ENCODE data around the gene MCC.

The MCC gene

GRCh38 chr5:113216545-113216944 is 271.7 kb downstream of the MCC start:
- Histone ChIP-seq H3K27ac (replicated peaks) (no peak overlapping the region), H3K27me3 (ENCODE audit: insufficient read depth, poor library complexity, severe bottlenecking) (no peaks in the 10 kb centered on the region), H3K4me3 (replicated peaks; ENCODE audit: insufficient read depth, low read length) (no peak overlapping the region)
- DNase-seq (ENCODE audit: low read depth in 1 of 2, low spot score in 1 of 2), result no peak
- TF ChIP-seq, protein P1, sequence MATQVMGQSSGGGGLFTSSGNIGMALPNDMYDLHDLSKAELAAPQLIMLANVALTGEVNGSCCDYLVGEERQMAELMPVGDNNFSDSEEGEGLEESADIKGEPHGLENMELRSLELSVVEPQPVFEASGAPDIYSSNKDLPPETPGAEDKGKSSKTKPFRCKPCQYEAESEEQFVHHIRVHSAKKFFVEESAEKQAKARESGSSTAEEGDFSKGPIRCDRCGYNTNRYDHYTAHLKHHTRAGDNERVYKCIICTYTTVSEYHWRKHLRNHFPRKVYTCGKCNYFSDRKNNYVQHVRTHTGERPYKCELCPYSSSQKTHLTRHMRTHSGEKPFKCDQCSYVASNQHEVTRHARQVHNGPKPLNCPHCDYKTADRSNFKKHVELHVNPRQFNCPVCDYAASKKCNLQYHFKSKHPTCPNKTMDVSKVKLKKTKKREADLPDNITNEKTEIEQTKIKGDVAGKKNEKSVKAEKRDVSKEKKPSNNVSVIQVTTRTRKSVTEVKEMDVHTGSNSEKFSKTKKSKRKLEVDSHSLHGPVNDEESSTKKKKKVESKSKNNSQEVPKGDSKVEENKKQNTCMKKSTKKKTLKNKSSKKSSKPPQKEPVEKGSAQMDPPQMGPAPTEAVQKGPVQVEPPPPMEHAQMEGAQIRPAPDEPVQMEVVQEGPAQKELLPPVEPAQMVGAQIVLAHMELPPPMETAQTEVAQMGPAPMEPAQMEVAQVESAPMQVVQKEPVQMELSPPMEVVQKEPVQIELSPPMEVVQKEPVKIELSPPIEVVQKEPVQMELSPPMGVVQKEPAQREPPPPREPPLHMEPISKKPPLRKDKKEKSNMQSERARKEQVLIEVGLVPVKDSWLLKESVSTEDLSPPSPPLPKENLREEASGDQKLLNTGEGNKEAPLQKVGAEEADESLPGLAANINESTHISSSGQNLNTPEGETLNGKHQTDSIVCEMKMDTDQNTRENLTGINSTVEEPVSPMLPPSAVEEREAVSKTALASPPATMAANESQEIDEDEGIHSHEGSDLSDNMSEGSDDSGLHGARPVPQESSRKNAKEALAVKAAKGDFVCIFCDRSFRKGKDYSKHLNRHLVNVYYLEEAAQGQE (IDR thresholded peaks at IDR 0.05; ENCODE audit: insufficient replicate concordance, low read depth), result no peak
- TF ChIP-seq GABPA (IDR thresholded peaks at IDR 0.05; ENCODE audit: low read depth) (no peak), SPI1 (IDR thresholded peaks at IDR 0.05; ENCODE audit: borderline replicate concordance, low read depth) (no peak)
- TF ChIP-seq, protein P2, sequence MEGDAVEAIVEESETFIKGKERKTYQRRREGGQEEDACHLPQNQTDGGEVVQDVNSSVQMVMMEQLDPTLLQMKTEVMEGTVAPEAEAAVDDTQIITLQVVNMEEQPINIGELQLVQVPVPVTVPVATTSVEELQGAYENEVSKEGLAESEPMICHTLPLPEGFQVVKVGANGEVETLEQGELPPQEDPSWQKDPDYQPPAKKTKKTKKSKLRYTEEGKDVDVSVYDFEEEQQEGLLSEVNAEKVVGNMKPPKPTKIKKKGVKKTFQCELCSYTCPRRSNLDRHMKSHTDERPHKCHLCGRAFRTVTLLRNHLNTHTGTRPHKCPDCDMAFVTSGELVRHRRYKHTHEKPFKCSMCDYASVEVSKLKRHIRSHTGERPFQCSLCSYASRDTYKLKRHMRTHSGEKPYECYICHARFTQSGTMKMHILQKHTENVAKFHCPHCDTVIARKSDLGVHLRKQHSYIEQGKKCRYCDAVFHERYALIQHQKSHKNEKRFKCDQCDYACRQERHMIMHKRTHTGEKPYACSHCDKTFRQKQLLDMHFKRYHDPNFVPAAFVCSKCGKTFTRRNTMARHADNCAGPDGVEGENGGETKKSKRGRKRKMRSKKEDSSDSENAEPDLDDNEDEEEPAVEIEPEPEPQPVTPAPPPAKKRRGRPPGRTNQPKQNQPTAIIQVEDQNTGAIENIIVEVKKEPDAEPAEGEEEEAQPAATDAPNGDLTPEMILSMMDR (IDR thresholded peaks at IDR 0.05; ENCODE audit: insufficient read depth, low read length), result no peak

GRCh38 chr5:113215401-113216060 is 272.7 kb downstream of the MCC start:
- Histone ChIP-seq H3K27me3 (ENCODE audit: insufficient read depth, poor library complexity, severe bottlenecking) (no peaks in the 10 kb centered on the region), H3K27ac (replicated peaks) (no peak overlapping the region), H3K4me3 (replicated peaks; ENCODE audit: insufficient read depth, low read length) (no peak overlapping the region)
- TF ChIP-seq GABPA (IDR thresholded peaks at IDR 0.05; ENCODE audit: low read depth), result no peak
- no peak for TF ChIP-seq SPI1 (IDR thresholded peaks at IDR 0.05; ENCODE audit: borderline replicate concordance, low read depth)
- TF ChIP-seq, protein P2 (IDR thresholded peaks at IDR 0.05; ENCODE audit: insufficient read depth, low read length), result no peak
- no peak for TF ChIP-seq POLR2AphosphoS5 (IDR thresholded peaks at IDR 0.05; ENCODE audit: low read depth)
- TF ChIP-seq, protein P1 (IDR thresholded peaks at IDR 0.05; ENCODE audit: insufficient replicate concordance, low read depth), result no peak
- DNase-seq (ENCODE audit: low read depth in 1 of 2, low spot score in 1 of 2), result no peak

DNA sequence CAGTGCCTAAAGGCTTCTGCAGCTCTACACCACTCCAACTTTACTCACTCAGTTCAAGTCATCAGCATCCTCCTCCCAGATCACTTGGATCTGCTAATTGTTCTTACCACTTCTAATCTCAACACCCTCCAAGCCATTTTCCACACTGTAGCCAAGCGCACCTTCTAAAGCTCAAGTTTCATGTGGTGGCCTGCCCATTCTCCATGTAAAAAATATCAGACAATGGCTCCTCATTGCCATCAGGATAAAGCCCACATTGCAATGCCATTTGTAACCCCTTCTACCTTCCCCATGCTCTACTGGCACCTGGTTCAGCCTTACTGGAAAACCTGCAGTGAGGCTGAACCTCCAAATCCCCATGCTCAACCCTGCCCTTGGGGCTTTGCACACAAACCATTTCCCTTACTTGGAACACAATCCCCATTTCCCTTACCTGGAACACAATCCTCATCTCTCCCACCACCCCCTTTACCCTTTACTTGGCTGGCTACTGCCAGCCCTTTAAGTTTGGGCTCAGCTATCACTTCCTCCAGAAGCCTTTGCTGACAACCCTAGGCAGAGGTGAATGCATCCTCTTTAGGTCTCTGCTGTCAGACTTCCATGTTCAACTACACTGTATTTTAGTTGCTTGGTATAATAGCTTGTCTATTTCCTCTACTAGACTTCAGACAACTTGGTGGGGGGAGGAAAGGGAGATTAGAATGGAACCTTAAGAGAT is 273.5 kb downstream of the MCC start:
- H3K4me3 ChIP-seq (replicated peaks; ENCODE audit: insufficient read depth, low read length), result no peak overlapping the region
- no peak for DNase-seq (ENCODE audit: low read depth in 1 of 2, low spot score in 1 of 2)
- no peak overlapping the region for H3K27ac ChIP-seq (replicated peaks)
- H3K27me3 ChIP-seq (ENCODE audit: insufficient read depth, poor library complexity, severe bottlenecking), result no peaks in the 10 kb centered on the region
- no peak for TF ChIP-seq POLR2AphosphoS5 (IDR thresholded peaks at IDR 0.05; ENCODE audit: low read depth)
- TF ChIP-seq, protein P1 (IDR thresholded peaks at IDR 0.05; ENCODE audit: insufficient replicate concordance, low read depth), result no peak
- TF ChIP-seq, protein P2 (IDR thresholded peaks at IDR 0.05; ENCODE audit: insufficient read depth, low read length), result no peak
- TF ChIP-seq GABPA (IDR thresholded peaks at IDR 0.05; ENCODE audit: low read depth), result no peak
- no peak for TF ChIP-seq SPI1 (IDR thresholded peaks at IDR 0.05; ENCODE audit: borderline replicate concordance, low read depth)
